Mesenchymal stem cell (in vitro differentiated cells and primary cell): Measurements from ENCODE around the gene RAB4B.
A peak's percentile ranks its signal among the peaks of the same experiment; 100 is the strongest.
"Not testable (repeated sequence)": the region's sequence is repeated elsewhere in the genome, so short reads cannot be mapped to it uniquely, and the experiment has no call there.

Experiments used
- DNase-seq: peaks from one replicate; pipeline ENCODE4 v3.0.0-alpha.2; 2013
- H2AFZ ChIP-seq: one replicate; pipeline ENCODE4 v1.6.1; 2013; ENCODE audit warnings: low read depth, mild to moderate bottlenecking, control low read depth, inconsistent platforms, low read length, moderate library complexity
- H2AK5ac ChIP-seq: 2 replicates; pipeline ENCODE4 v1.6.1; 2013; ENCODE audit warnings: low read length, moderate library complexity, mild to moderate bottlenecking, inconsistent platforms; ENCODE audit not compliant: severe bottlenecking
- H2BK120ac ChIP-seq: one replicate; pipeline ENCODE4 v1.6.1; 2013; ENCODE audit warnings: low read depth, mild to moderate bottlenecking, inconsistent platforms, low read length, moderate library complexity
- H2BK12ac ChIP-seq, 2 experiments: one replicate each; pipeline ENCODE4 v1.6.1; 2013; ENCODE audit warnings: inconsistent platforms in 2 of 2, low read length in 2 of 2, mild to moderate bottlenecking in 2 of 2, moderate library complexity in 2 of 2, control low read depth in 1 of 2
- H2BK15ac ChIP-seq: one replicate; pipeline ENCODE4 v1.6.1; 2013; ENCODE audit warnings: mild to moderate bottlenecking, low read depth, inconsistent platforms; ENCODE audit not compliant: poor library complexity, severe bottlenecking
- H2BK5ac ChIP-seq: 2 replicates; pipeline ENCODE4 v1.6.1; 2013; ENCODE audit warnings: low read depth, mild to moderate bottlenecking, low read length, control low read depth, inconsistent platforms; ENCODE audit not compliant: poor library complexity, severe bottlenecking
- H3K14ac ChIP-seq, 2 experiments: one replicate each; pipeline ENCODE4 v1.6.1; 2013; ENCODE audit warnings: inconsistent platforms in 2 of 2, low read length in 2 of 2, control low read depth in 1 of 2, mild to moderate bottlenecking in 1 of 2, moderate library complexity in 1 of 2
- H3K18ac ChIP-seq, 2 experiments: one replicate each; pipeline ENCODE4 v1.6.1; 2013; ENCODE audit warnings: inconsistent platforms in 2 of 2, low read length in 2 of 2, control low read depth in 1 of 2, low read depth in 1 of 2, mild to moderate bottlenecking in 1 of 2
- H3K23ac ChIP-seq, 2 experiments: one replicate each; pipeline ENCODE4 v1.6.1; 2013; ENCODE audit warnings: inconsistent platforms in 2 of 2, low read length in 2 of 2, mild to moderate bottlenecking in 2 of 2, moderate library complexity in 2 of 2, control low read depth in 1 of 2
- H3K27ac ChIP-seq: 2 replicates; pipeline ENCODE4 v1.5.1; 2013; ENCODE audit warnings: mild to moderate bottlenecking, moderate library complexity, low read length, control low read depth, inconsistent platforms; ENCODE audit not compliant: poor library complexity, severe bottlenecking
- H3K27me3 ChIP-seq, 2 experiments: 2 replicates each; pipeline versions ENCODE4 v1.6.1 to v1.7.0; 2013; ENCODE audit warnings: low read length in 2 of 2, mild to moderate bottlenecking in 2 of 2, moderate library complexity in 2 of 2, control low read depth in 1 of 2, inconsistent platforms in 1 of 2; ENCODE audit not compliant: control insufficient read depth in 1 of 2, insufficient read depth in 1 of 2
- H3K36me3 ChIP-seq, 2 experiments: 2 replicates each; pipeline versions ENCODE4 v1.6.1 to v1.7.0; 2013; ENCODE audit warnings: low read length in 2 of 2, control low read depth in 1 of 2, inconsistent platforms in 1 of 2, low read depth in 1 of 2, mild to moderate bottlenecking in 1 of 2; ENCODE audit not compliant: insufficient read depth in 2 of 2, control insufficient read depth in 1 of 2
- H3K4ac ChIP-seq, 2 experiments: one replicate each; pipeline ENCODE4 v1.6.1; 2013; ENCODE audit warnings: inconsistent platforms in 2 of 2, low read length in 2 of 2, mild to moderate bottlenecking in 2 of 2, moderate library complexity in 2 of 2, control low read depth in 1 of 2, low read depth in 1 of 2
- H3K4me1 ChIP-seq: 2 replicates; pipeline ENCODE4 v1.6.1; 2013; ENCODE audit warnings: low read depth, low read length, control low read depth; ENCODE audit not compliant: control insufficient read depth, insufficient read depth
- H3K4me2 ChIP-seq: 2 replicates; pipeline ENCODE4 v1.6.1; 2013; ENCODE audit warnings: low read length, mild to moderate bottlenecking, inconsistent platforms; ENCODE audit not compliant: poor library complexity, severe bottlenecking
- H3K4me3 ChIP-seq, 2 experiments: 2 replicates each; pipeline versions ENCODE4 v1.5.1 to v1.7.0; 2013; ENCODE audit warnings: low read length in 2 of 2, mild to moderate bottlenecking in 2 of 2, control low read depth in 1 of 2, low read depth in 1 of 2; ENCODE audit not compliant: insufficient read depth in 1 of 2
- H3K79me1 ChIP-seq: replicated peaks from 2 replicates; pipeline ENCODE4 v1.6.1; 2013; ENCODE audit warnings: mild to moderate bottlenecking, control low read depth, low read length, inconsistent platforms; ENCODE audit not compliant: poor library complexity, severe bottlenecking
- H3K9ac ChIP-seq: 2 replicates; pipeline ENCODE4 v1.7.0; 2013; ENCODE audit warnings: mild to moderate bottlenecking, low read length, moderate library complexity
- H3K9me3 ChIP-seq: 2 replicates; pipeline ENCODE4 v1.7.0; 2013; ENCODE audit warnings: mild to moderate bottlenecking, low read length; ENCODE audit not compliant: control insufficient read depth
- H4K8ac ChIP-seq: one replicate; pipeline ENCODE4 v1.6.1; 2013; ENCODE audit warnings: inconsistent platforms, mild to moderate bottlenecking, low read length, moderate library complexity
- H4K91ac ChIP-seq: one replicate; pipeline ENCODE4 v1.6.1; 2013; ENCODE audit warnings: mild to moderate bottlenecking, low read length, inconsistent platforms
- WGBS: methylation state at CpG from one replicate; pipeline ENCODE4 v1.1.7; 2013; ENCODE audit warnings: mixed read lengths; 5-methylcytosine and 5-hydroxymethylcytosine counted together

The RAB4B gene

DNA sequence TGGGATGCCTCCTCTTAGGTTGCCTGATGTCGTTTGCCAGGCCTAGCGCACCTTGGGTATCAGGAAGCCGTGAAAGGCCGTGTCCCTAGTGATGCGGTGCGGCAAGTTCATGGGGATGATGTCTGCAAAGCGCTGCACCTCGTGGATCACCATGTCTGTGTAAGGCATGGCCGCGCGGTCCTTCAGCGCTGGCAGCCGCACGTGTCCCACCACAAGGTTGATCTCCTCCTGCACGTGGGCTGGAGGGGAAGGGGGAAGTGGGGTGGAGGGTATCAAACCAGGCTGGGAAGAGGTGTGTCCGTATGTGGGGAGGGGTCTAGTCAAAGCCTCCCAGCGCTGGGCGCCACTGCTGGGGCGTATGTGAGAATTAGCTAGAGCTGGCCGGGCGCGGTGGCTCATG lies 44.1 kb downstream of the RAB4B start:
- Histone ChIP-seq H3K4me1 (peaks cover 14% of the 10 kb centered on the region), H3K23ac (no peak overlapping the region), H2BK15ac (peak overlapping the region; percentile 29), H2AFZ (no peak overlapping the region), H3K4me3 (no peak overlapping the region), H2BK120ac (peak overlapping the region; percentile 69), H2BK12ac (peak overlapping the region; percentile 69 to 75), H3K4ac (peak overlapping the region in 1 of 2 experiments; percentile 8), H3K27me3 (no peaks in the 10 kb centered on the region), H4K8ac (no peak overlapping the region), H2BK5ac (no peak overlapping the region), H3K14ac (peak overlapping the region in 1 of 2 experiments; percentile 85), H3K79me1 (no peaks in the 10 kb centered on the region), H3K4me2 (no peak overlapping the region), H2AK5ac (no peak overlapping the region), H3K9ac (no peak overlapping the region), H3K27ac (no peak overlapping the region), H4K91ac (peak overlapping the region; percentile 71), H3K9me3 (no peaks in the 10 kb centered on the region), H3K36me3 (peaks cover 7% of the 10 kb centered on the region in 2 experiments), H3K18ac (peak overlapping the region; percentile 46 to 71)
- 92% methylated on average over 22 of the region's 22 CpGs for WGBS
- no peak for DNase-seq

- not testable (repeated sequence) for H2AK5ac ChIP-seq
These were observed 44.9 kb downstream of the RAB4B start for GRCh38 chr19:40822704-40823553.

GRCh38 chr19:40824916-40825315 lies 46.9 kb downstream of the RAB4B start:
- Histone ChIP-seq H2BK12ac (peak overlapping the region in 1 of 2 experiments; percentile 27), H4K8ac (peak overlapping the region; percentile 42), H3K36me3 (peaks cover 11 to 28% of the 10 kb centered on the region in 2 experiments), H3K4me1 (peaks cover 10% of the 10 kb centered on the region)
- H2BK5ac ChIP-seq, H3K27me3 ChIP-seq, H3K9me3 ChIP-seq, H2AK5ac ChIP-seq, H4K91ac ChIP-seq, DNase-seq, H3K27ac ChIP-seq, H3K4ac ChIP-seq, H3K18ac ChIP-seq, H2AFZ ChIP-seq, H3K9ac ChIP-seq, H2BK120ac ChIP-seq, H3K79me1 ChIP-seq, H3K4me2 ChIP-seq, H3K14ac ChIP-seq, H3K4me3 ChIP-seq, H2BK15ac ChIP-seq, H3K23ac ChIP-seq: not testable (repeated sequence)
- 97% methylated on average over 16 of the region's 16 CpGs for WGBS

More at GRCh38 chr19:40822704-40823553, 44.9 kb downstream of the RAB4B start:
- peak; percentile 64 for DNase-seq
- not testable (repeated sequence) for H2BK15ac ChIP-seq, H4K91ac ChIP-seq, H3K4me2 ChIP-seq, H3K9me3 ChIP-seq, H3K9ac ChIP-seq, H3K27me3 ChIP-seq, H2BK5ac ChIP-seq, H2AFZ ChIP-seq, H3K4me3 ChIP-seq, H3K27ac ChIP-seq, H2BK120ac ChIP-seq, H3K23ac ChIP-seq, H3K79me1 ChIP-seq, H3K14ac ChIP-seq, H2BK12ac ChIP-seq
- Histone ChIP-seq H4K8ac (peak overlapping the region; percentile 36), H3K18ac (peak overlapping the region in 1 of 2 experiments; percentile 37), H3K4ac (peak overlapping the region in 1 of 2 experiments; percentile 58), H3K36me3 (peaks cover 11 to 14% of the 10 kb centered on the region in 2 experiments), H3K4me1 (peaks cover 14% of the 10 kb centered on the region)
- 70% methylated on average over 7 of the region's 9 CpGs for WGBS

- Histone ChIP-seq H3K36me3 (peaks cover 11 to 28% of the 10 kb centered on the region in 2 experiments), H3K4me1 (peaks cover 10% of the 10 kb centered on the region)
- not testable (repeated sequence) for H4K91ac ChIP-seq, DNase-seq, H3K4me2 ChIP-seq, H2BK15ac ChIP-seq, H2AFZ ChIP-seq, H2BK5ac ChIP-seq, H3K14ac ChIP-seq, H3K4me3 ChIP-seq, H3K23ac ChIP-seq, H2BK12ac ChIP-seq, H2BK120ac ChIP-seq, H3K27me3 ChIP-seq, H3K27ac ChIP-seq, H2AK5ac ChIP-seq, H3K9ac ChIP-seq, H3K79me1 ChIP-seq, H3K9me3 ChIP-seq, H3K18ac ChIP-seq, H3K4ac ChIP-seq, H4K8ac ChIP-seq
- no CpG with 5 or more reads among the region's 6 CpGs for WGBS
These were observed 47.5 kb downstream of the RAB4B start for GRCh38 chr19:40825460-40826095.
